GM12873 (cell line): ENCODE data around the gene C10orf120.

Experiments used
- CTCF ChIP-seq: IDR thresholded peaks from 2 replicates; pipeline ENCODE4 v1.5.1; 2012; ENCODE audit warnings: low read depth, mild to moderate bottlenecking, moderate library complexity, low read length, control low read depth; ENCODE audit not compliant: insufficient read depth; ENCODE audit errors: missing control alignments

The C10orf120 gene

GRCh38 chr10:122715576-122715975, 15.9 kb upstream of the C10orf120 start:
- no peak for TF ChIP-seq CTCF

- no peak for TF ChIP-seq CTCF
Observed at GRCh38 chr10:122713091-122713885, 13.6 kb upstream of the C10orf120 start.

- TF ChIP-seq CTCF, result no peak
Observed at GRCh38 chr10:122710576-122710975, 10.9 kb upstream of the C10orf120 start.

- no peak for TF ChIP-seq CTCF
Observed at GRCh38 chr10:122709971-122710370, 10.3 kb upstream of the C10orf120 start.

- no peak for TF ChIP-seq CTCF
Observed at GRCh38 chr10:122707535-122707934, 7.9 kb upstream of the C10orf120 start.

GRCh38 chr10:122706947-122707346, 7.3 kb upstream of the C10orf120 start:
- no peak for TF ChIP-seq CTCF

GRCh38 chr10:122706467-122706866, 6.8 kb upstream of the C10orf120 start:
- no peak for TF ChIP-seq CTCF
